Lower lobe of right lung (tissue), 2 donors: ENCODE measurements around the gene SLC25A26. TPM values are rescaled to one million over a fixed set of nuclear protein-coding genes. Genes with fewer than 3 reads are reported as not detected.

Source experiments
- ATAC-seq, 2 donors: fragments of 200-7000 bp; cut with Tn5 transposase; one replicate each; pipeline ENCODE4 v1.9.1; 2020 to 2022; ENCODE audit warnings: mild to moderate bottlenecking in 2 of 2, moderate library complexity in 2 of 2
- DNase-seq: peaks from one replicate; pipeline ENCODE4 v3.0.0-alpha.2; 2020
- H3K27ac ChIP-seq: fragments of 200-600 bp; one replicate; pipeline ENCODE4 v1.8.0; 2022
- H3K27me3 ChIP-seq: fragments of 200-600 bp; one replicate; pipeline ENCODE4 v1.8.0; 2022; ENCODE audit warnings: low read depth
- H3K36me3 ChIP-seq: fragments of 200-600 bp; one replicate; pipeline ENCODE4 v1.8.0; 2022; ENCODE audit warnings: mild to moderate bottlenecking
- H3K4me1 ChIP-seq: fragments of 200-600 bp; one replicate; pipeline ENCODE4 v1.8.0; 2022
- H3K4me3 ChIP-seq: fragments of 200-600 bp; one replicate; pipeline ENCODE4 v1.8.0; 2022; ENCODE audit warnings: mild to moderate bottlenecking
- H3K9me3 ChIP-seq: fragments of 200-600 bp; one replicate; pipeline ENCODE4 v1.8.0; 2022
- CTCF ChIP-seq: fragments of 200-600 bp; IDR thresholded peaks from one replicate; pipeline ENCODE4 v1.8.0; 2022; ENCODE audit warnings: antibody characterized with exemption, mild to moderate bottlenecking
- intact Hi-C: fragments of 100-400 bp; cut with DNase I; formaldehyde crosslinking; loops from one replicate; pipeline ENCODE4 v1.11.0; 2022
- total RNA-seq: library from RNA; stranded (reverse); fragmentation: NEBNext Ultra II Directional; extraction: Animal tissue kit (Norgen Biotek cat#: 25700); gene quantifications from one replicate; pipeline ENCODE4 v1.2.1, GENCODE V29; 2021
- donor health status: DM: no; HTN: yes; CAD: no; lungs with severe emphysema.

SLC25A26 gene
- total RNA-seq, 1 donor from 2014 or later: 18.8 TPM

GRCh38 chr3:66382142-66382541, 161.3 kb downstream of the SLC25A26 start:
- H3K36me3 ChIP-seq: peaks cover 96% of the 10 kb centered on the region
- no peak for ATAC-seq
- intact Hi-C loops: no loop called here
- TF ChIP-seq CTCF: no peak
- H3K27me3 ChIP-seq: no peaks in the 10 kb centered on the region
- H3K4me3 ChIP-seq: no peak overlapping the region
- DNase-seq: no peak
- H3K4me1 ChIP-seq: no peaks in the 10 kb centered on the region
- H3K27ac ChIP-seq: no peak overlapping the region
- H3K9me3 ChIP-seq: no peaks in the 10 kb centered on the region

- Histone ChIP-seq H3K27me3 (no peaks in the 10 kb centered on the region), H3K36me3 (peaks cover 87% of the 10 kb centered on the region), H3K4me1 (no peaks in the 10 kb centered on the region), H3K27ac (no peak overlapping the region), H3K4me3 (no peak overlapping the region), H3K9me3 (no peaks in the 10 kb centered on the region)
- no peak for TF ChIP-seq CTCF
- no peak for ATAC-seq
- intact Hi-C loops: no loop called here
- DNase-seq: no peak
Observed at GRCh38 chr3:66383023-66383422, 162.2 kb downstream of the SLC25A26 start.

- no peak overlapping the region for H3K4me3 ChIP-seq
- no peaks in the 10 kb centered on the region for H3K9me3 ChIP-seq
- H3K4me1 ChIP-seq: no peaks in the 10 kb centered on the region
- peaks cover 75% of the 10 kb centered on the region for H3K36me3 ChIP-seq
- no peak for DNase-seq
- intact Hi-C loops: no loop called here
- H3K27me3 ChIP-seq: no peaks in the 10 kb centered on the region
- ATAC-seq: no peak
- no peak for TF ChIP-seq CTCF
- H3K27ac ChIP-seq: no peak overlapping the region
Observed at GRCh38 chr3:66383998-66384745, 163.4 kb downstream of the SLC25A26 start.

GRCh38 chr3:66385066-66385465, 164.3 kb downstream of the SLC25A26 start:
- H3K4me1 ChIP-seq: no peaks in the 10 kb centered on the region
- ATAC-seq: no peak
- H3K9me3 ChIP-seq: no peaks in the 10 kb centered on the region
- no peak overlapping the region for H3K27ac ChIP-seq
- no peak for TF ChIP-seq CTCF
- intact Hi-C loops: no loop called here
- no peak overlapping the region for H3K4me3 ChIP-seq
- no peaks in the 10 kb centered on the region for H3K27me3 ChIP-seq
- peaks cover 66% of the 10 kb centered on the region for H3K36me3 ChIP-seq
- no peak for DNase-seq

GRCh38 chr3:66386011-66386924, 165.5 kb downstream of the SLC25A26 start:
- H3K4me3 ChIP-seq: no peak overlapping the region
- ATAC-seq: no peak
- no peak for DNase-seq
- no peaks in the 10 kb centered on the region for H3K27me3 ChIP-seq
- no peaks in the 10 kb centered on the region for H3K9me3 ChIP-seq
- H3K4me1 ChIP-seq: no peaks in the 10 kb centered on the region
- H3K27ac ChIP-seq: no peak overlapping the region
- intact Hi-C loops: no loop called here
- no peak for TF ChIP-seq CTCF
- H3K36me3 ChIP-seq: peaks cover 54% of the 10 kb centered on the region
